ENCODE data around the gene PIAS4.

PIAS4 gene

GRCh38 chr19:4053423-4054324, 46.1 kb downstream of the PIAS4 start:
- no peak for DNase-seq (ENCODE audit: low read depth)
- TF ChIP-seq, protein P1, sequence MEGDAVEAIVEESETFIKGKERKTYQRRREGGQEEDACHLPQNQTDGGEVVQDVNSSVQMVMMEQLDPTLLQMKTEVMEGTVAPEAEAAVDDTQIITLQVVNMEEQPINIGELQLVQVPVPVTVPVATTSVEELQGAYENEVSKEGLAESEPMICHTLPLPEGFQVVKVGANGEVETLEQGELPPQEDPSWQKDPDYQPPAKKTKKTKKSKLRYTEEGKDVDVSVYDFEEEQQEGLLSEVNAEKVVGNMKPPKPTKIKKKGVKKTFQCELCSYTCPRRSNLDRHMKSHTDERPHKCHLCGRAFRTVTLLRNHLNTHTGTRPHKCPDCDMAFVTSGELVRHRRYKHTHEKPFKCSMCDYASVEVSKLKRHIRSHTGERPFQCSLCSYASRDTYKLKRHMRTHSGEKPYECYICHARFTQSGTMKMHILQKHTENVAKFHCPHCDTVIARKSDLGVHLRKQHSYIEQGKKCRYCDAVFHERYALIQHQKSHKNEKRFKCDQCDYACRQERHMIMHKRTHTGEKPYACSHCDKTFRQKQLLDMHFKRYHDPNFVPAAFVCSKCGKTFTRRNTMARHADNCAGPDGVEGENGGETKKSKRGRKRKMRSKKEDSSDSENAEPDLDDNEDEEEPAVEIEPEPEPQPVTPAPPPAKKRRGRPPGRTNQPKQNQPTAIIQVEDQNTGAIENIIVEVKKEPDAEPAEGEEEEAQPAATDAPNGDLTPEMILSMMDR (IDR thresholded peaks at IDR 0.05; ENCODE audit: low read depth, low read length, missing control alignments), result no peak
- H3K4me3 ChIP-seq (ENCODE audit: low read depth, low read length), result no peak overlapping the region

GRCh38 chr19:4054441-4055208, 47.1 kb downstream of the PIAS4 start:
- TF ChIP-seq, protein P1 (IDR thresholded peaks at IDR 0.05; ENCODE audit: low read depth, low read length, missing control alignments), result no peak
- H3K4me3 ChIP-seq (ENCODE audit: low read depth, low read length), result no peak overlapping the region
- DNase-seq (ENCODE audit: low read depth), result no peak

DNA sequence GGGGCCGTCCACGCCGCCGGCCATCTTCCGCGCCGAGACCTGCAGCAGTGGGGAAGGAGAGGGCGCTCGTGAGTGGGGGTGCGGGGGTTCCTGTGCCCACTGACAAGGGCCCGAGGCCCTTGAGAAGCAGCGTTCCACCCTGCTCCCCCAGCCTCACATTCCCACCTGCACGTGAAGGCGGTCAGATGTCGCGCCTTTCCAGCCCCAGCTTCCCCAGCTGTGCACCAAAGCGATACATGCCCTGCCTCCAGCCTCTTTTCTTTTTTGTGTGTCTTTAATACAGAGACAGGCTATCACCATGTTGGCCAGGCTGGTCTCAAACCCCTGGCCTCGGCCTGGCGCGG, 47.6 kb downstream of the PIAS4 start:
- no peak overlapping the region for H3K4me3 ChIP-seq (ENCODE audit: low read depth, low read length)
- TF ChIP-seq, protein P1 (IDR thresholded peaks at IDR 0.05; ENCODE audit: low read depth, low read length, missing control alignments), result no peak
- DNase-seq (ENCODE audit: low read depth), result no peak

GRCh38 chr19:4057931-4058692, 50.6 kb downstream of the PIAS4 start:
- peak overlapping the region; percentile 50; the same call in 1 of the 2 replicates for H3K4me3 ChIP-seq (ENCODE audit: low read depth, low read length)
- TF ChIP-seq, protein P1 (IDR thresholded peaks at IDR 0.05; ENCODE audit: low read depth, low read length, missing control alignments), result no peak
- no peak for DNase-seq (ENCODE audit: low read depth)

DNA sequence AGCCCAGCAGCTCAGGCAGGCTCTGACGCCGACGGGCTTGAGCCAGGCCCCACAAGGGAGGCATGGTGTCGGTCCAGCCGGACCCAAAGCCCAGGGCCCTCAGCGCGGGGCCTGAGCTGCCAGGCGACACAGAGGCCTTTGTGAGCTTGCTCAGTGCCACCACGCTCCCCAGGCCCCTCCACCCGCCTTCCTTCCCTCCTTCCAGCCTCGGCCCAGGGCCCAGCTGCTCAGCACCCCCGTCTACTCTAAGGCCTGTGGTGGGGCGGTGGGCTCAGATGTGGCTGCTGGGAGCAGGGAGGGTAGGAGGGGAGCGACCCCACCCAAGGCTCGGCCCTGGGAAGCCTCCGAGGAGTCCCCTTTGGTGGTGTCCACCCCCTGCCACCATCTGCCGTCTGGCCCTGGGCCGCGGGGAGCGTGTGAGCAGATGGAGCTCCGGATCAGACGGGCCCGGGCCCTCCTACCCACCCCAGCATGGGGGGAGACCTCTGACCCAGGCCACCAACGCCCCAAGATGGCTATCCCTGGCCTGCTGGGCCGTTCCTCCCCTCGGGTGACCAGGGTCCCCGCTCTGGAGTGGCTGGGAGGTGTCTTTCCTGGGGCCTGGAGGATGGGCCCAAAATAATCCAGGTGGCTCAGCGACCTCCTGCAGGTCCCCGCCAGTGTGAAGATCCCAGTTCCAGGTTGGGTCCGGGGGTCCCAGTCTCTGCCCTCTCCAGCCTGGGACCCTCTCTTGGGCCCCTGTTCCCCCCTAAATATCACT, 51.3 kb downstream of the PIAS4 start:
- TF ChIP-seq, protein P1 (IDR thresholded peaks at IDR 0.05; ENCODE audit: low read depth, low read length, missing control alignments), result no peak
- H3K4me3 ChIP-seq (ENCODE audit: low read depth, low read length), result peak overlapping the region; percentile 50
- DNase-seq (ENCODE audit: low read depth), result no peak

GRCh38 chr19:4059453-4059871, 51.9 kb downstream of the PIAS4 start:
- TF ChIP-seq, protein P1 (IDR thresholded peaks at IDR 0.05; ENCODE audit: low read depth, low read length, missing control alignments), result no peak
- peak overlapping the region; percentile 50 for H3K4me3 ChIP-seq (ENCODE audit: low read depth, low read length)
- no peak for DNase-seq (ENCODE audit: low read depth)

Measured in GM12864 (cell line).